Measurements from ENCODE around the gene ICA1.

Gene ICA1

GRCh38 chr7:8197994-8198698, 63.8 kb downstream of the ICA1 start:
- no peak for DNase-seq

GRCh38 chr7:8192897-8193296, 69.1 kb downstream of the ICA1 start:
- DNase-seq: no peak

- DNase-seq: peak; percentile 71
Measured at GRCh38 chr7:8190119-8190895, 71.7 kb downstream of the ICA1 start.

GRCh38 chr7:8189625-8190024, 72.3 kb downstream of the ICA1 start:
- peak; percentile 71 for DNase-seq

- DNase-seq: no peak
Measured at GRCh38 chr7:8185926-8186683, 75.9 kb downstream of the ICA1 start.

GRCh38 chr7:8184221-8184620, 77.7 kb downstream of the ICA1 start:
- no peak for DNase-seq

GRCh38 chr7:8179486-8179885, 82.5 kb downstream of the ICA1 start:
- no peak for DNase-seq

- DNase-seq: no peak
Measured at GRCh38 chr7:8178353-8178752, 83.6 kb downstream of the ICA1 start.

- DNase-seq: no peak
Measured at GRCh38 chr7:8177109-8177933, 84.6 kb downstream of the ICA1 start.

- peak; percentile 69 for DNase-seq
Measured at GRCh38 chr7:8176370-8177081, 85.4 kb downstream of the ICA1 start.

GRCh38 chr7:8175929-8176369, 86.0 kb downstream of the ICA1 start:
- no peak for DNase-seq

GRCh38 chr7:8172372-8173354, 89.3 kb downstream of the ICA1 start:
- DNase-seq: no peak

- DNase-seq: no peak
Measured at GRCh38 chr7:8169171-8169570, 92.8 kb downstream of the ICA1 start.

- no peak for DNase-seq
Measured at GRCh38 chr7:8168336-8168735, 93.6 kb downstream of the ICA1 start.

GRCh38 chr7:8165150-8165549, 96.8 kb downstream of the ICA1 start:
- no peak for DNase-seq

GRCh38 chr7:8162181-8162580, 99.8 kb downstream of the ICA1 start:
- DNase-seq: no peak

GRCh38 chr7:8161364-8161828, 100.6 kb downstream of the ICA1 start:
- DNase-seq: no peak

- no peak for DNase-seq
Measured at GRCh38 chr7:8160779-8161345, 101.1 kb downstream of the ICA1 start.

- DNase-seq: no peak
Measured at GRCh38 chr7:8160250-8160649, 101.7 kb downstream of the ICA1 start.

GRCh38 chr7:8159595-8159994, 102.4 kb downstream of the ICA1 start:
- DNase-seq: no peak
